GM21576 (cell line): ENCODE results near the gene ULK4.

ENCODE experiments used
- ATAC-seq: cut with Tn5 transposase; IDR thresholded peaks from one replicate; pipeline ENCODE4 v1.9.1; 2021; ENCODE audit warnings: mild to moderate bottlenecking, moderate library complexity; ENCODE audit not compliant: unreplicated experiment

Gene ULK4

GRCh38 chr3:41327718-41328117 lies 634.2 kb downstream of the ULK4 start:
- no peak for ATAC-seq

GRCh38 chr3:41324156-41324475 lies 637.8 kb downstream of the ULK4 start:
- no peak for ATAC-seq

GRCh38 chr3:41323467-41324155 lies 638.3 kb downstream of the ULK4 start:
- ATAC-seq = no peak

- ATAC-seq = no peak
These were observed 640.3 kb downstream of the ULK4 start for GRCh38 chr3:41321642-41321980.

GRCh38 chr3:41320953-41321641 lies 640.8 kb downstream of the ULK4 start:
- no peak for ATAC-seq

GRCh38 chr3:41318520-41318919 lies 643.4 kb downstream of the ULK4 start:
- no peak for ATAC-seq

GRCh38 chr3:41317718-41318117 lies 644.2 kb downstream of the ULK4 start:
- no peak for ATAC-seq

- ATAC-seq = no peak
These were observed 644.6 kb downstream of the ULK4 start for GRCh38 chr3:41317298-41317697.

- no peak for ATAC-seq
These were observed 646.8 kb downstream of the ULK4 start for GRCh38 chr3:41315126-41315525.

GRCh38 chr3:41308119-41308518 lies 653.8 kb downstream of the ULK4 start:
- no peak for ATAC-seq

- ATAC-seq = no peak
These were observed 654.8 kb downstream of the ULK4 start for GRCh38 chr3:41307065-41307464.

- ATAC-seq = no peak
These were observed 657.3 kb downstream of the ULK4 start for GRCh38 chr3:41304593-41304992.

GRCh38 chr3:41302295-41302694 lies 659.6 kb downstream of the ULK4 start:
- ATAC-seq = no peak

GRCh38 chr3:41301548-41301947 lies 660.4 kb downstream of the ULK4 start:
- ATAC-seq = no peak

- no peak for ATAC-seq
These were observed 662.9 kb downstream of the ULK4 start for GRCh38 chr3:41299036-41299435.

GRCh38 chr3:41297750-41298149 lies 664.2 kb downstream of the ULK4 start:
- ATAC-seq = no peak

- ATAC-seq = no peak
These were observed 665.3 kb downstream of the ULK4 start for GRCh38 chr3:41296556-41296955.

- no peak for ATAC-seq
These were observed 666.2 kb downstream of the ULK4 start for GRCh38 chr3:41295740-41296139.

GRCh38 chr3:41293169-41293681 lies 668.7 kb downstream of the ULK4 start:
- ATAC-seq = no peak

GRCh38 chr3:41290736-41291135 lies 671.2 kb downstream of the ULK4 start:
- ATAC-seq = no peak

- ATAC-seq = no peak
These were observed 671.6 kb downstream of the ULK4 start for GRCh38 chr3:41290306-41290705.

GRCh38 chr3:41288785-41289184 lies 673.1 kb downstream of the ULK4 start:
- ATAC-seq = no peak

- no peak for ATAC-seq
These were observed 675.6 kb downstream of the ULK4 start for GRCh38 chr3:41286305-41286704.
